NT2/D1 (cell line): ENCODE data around the gene DCBLD1.

Experiments
- SUZ12 ChIP-seq: IDR thresholded peaks from 2 replicates; pipeline ENCODE4 v1.6.1; 2011; ENCODE audit not compliant: insufficient read length, insufficient read depth; ENCODE audit errors: extremely low read depth
- YY1 ChIP-seq: IDR thresholded peaks from 2 replicates; pipeline ENCODE4 v1.6.1; 2011; ENCODE audit not compliant: insufficient read length, insufficient read depth
- ZNF274 ChIP-seq: IDR thresholded peaks from 2 replicates; pipeline ENCODE4 v1.6.1; 2011; ENCODE audit warnings: mild to moderate bottlenecking, low read depth, low read length

DNA sequence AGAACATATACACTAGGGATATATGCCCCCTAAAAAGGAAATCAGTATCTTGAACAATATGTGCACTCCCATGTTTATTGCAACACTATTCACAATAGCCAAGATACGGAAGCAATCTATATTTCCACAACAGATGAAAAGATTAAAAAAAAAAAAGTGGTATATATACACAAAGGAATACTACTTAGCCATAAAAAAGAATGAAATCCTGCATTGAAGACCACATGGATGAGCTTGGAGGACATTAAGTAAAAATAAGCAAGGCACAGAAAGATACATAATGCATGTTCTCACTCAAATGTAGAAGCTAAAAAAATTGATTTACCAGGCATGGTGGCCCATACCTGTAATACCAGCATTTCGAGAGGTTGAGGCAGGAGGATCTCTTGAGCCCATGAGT lies 115.3 kb downstream of the DCBLD1 start:
- TF ChIP-seq ZNF274: no peak
- TF ChIP-seq YY1: no peak
- no peak for TF ChIP-seq SUZ12
